Measurements from ENCODE around the gene UNC5A. TPM values are rescaled to one million over a fixed set of nuclear protein-coding genes. Genes with fewer than 3 reads are reported as not detected.

Gene UNC5A
- total RNA-seq, 3 donors from 2014 or later (not counting 1 experiment from before 2014, with no cell fraction given): not detected

- H3K27ac Mint-ChIP-seq: no peak overlapping the region
- H3K4me1 Mint-ChIP-seq: peaks cover 0 to 5% of the 10 kb centered on the region in 2 donors
- H3K27ac ChIP-seq (ENCODE audit: low read length): no peak overlapping the region
- H3K4me1 ChIP-seq (ENCODE audit: control insufficient read depth, insufficient read depth, low read length): no peaks in the 10 kb centered on the region
- intact Hi-C loops (cut with micrococcal nuclease): no loop called here
- H3K27me3 Mint-ChIP-seq (ENCODE audit: low read depth in 2 of 2): peaks cover 12 to 26% of the 10 kb centered on the region in 2 donors
- ATAC-seq (no peak), DNase-seq (peak in 1 of 2 donors; percentile 7)
- H3K27me3 ChIP-seq (ENCODE audit: control insufficient read depth, insufficient read depth, low read length): no peaks in the 10 kb centered on the region
- no peaks in the 10 kb centered on the region for H3K9me3 Mint-ChIP-seq
- WGBS (ENCODE audit: insufficient coverage): 31% methylated on average over 20 of the region's 24 CpGs
- H3K9me3 ChIP-seq (ENCODE audit: control insufficient read depth, insufficient read depth, low read length): no peaks in the 10 kb centered on the region
- H3K4me3 Mint-ChIP-seq: no peak overlapping the region
- no peak overlapping the region for H3K4me3 ChIP-seq (ENCODE audit: low read length)
- TF ChIP-seq, protein P1, sequence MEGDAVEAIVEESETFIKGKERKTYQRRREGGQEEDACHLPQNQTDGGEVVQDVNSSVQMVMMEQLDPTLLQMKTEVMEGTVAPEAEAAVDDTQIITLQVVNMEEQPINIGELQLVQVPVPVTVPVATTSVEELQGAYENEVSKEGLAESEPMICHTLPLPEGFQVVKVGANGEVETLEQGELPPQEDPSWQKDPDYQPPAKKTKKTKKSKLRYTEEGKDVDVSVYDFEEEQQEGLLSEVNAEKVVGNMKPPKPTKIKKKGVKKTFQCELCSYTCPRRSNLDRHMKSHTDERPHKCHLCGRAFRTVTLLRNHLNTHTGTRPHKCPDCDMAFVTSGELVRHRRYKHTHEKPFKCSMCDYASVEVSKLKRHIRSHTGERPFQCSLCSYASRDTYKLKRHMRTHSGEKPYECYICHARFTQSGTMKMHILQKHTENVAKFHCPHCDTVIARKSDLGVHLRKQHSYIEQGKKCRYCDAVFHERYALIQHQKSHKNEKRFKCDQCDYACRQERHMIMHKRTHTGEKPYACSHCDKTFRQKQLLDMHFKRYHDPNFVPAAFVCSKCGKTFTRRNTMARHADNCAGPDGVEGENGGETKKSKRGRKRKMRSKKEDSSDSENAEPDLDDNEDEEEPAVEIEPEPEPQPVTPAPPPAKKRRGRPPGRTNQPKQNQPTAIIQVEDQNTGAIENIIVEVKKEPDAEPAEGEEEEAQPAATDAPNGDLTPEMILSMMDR (IDR thresholded peaks at IDR 0.05): no peak
- no peaks in the 10 kb centered on the region for H3K36me3 Mint-ChIP-seq
- no peaks in the 10 kb centered on the region for H3K36me3 ChIP-seq (ENCODE audit: control insufficient read depth, insufficient read depth, low read length)
These were observed 35.9 kb upstream of the UNC5A start for GRCh38 chr5:176774216-176775171.

DNA sequence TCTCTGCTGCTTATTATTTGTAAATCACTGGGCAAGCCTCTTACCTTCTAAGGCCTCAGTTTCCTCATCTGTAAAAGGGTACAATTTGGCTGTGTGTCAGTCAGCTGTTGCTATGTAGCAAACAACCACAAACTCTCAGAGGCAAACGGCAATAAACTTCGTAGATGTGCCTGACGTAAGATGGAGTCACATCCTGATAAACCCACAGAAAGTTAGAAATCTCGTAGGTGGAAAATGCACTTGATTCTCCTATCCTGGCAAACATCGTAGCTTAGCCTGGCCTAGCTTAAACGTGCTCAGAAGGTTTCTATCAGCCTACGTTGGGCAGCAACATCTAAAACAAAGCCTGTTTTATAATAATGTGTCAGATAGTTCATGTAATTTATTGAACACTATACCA is 35.0 kb upstream of the UNC5A start:
- intact Hi-C loops (cut with micrococcal nuclease): no loop called here
- Mint-ChIP-seq H3K4me1 (peaks cover 0 to 5% of the 10 kb centered on the region in 2 donors), H3K27ac (no peak overlapping the region), H3K27me3 (ENCODE audit: low read depth in 2 of 2) (peaks cover 13 to 23% of the 10 kb centered on the region in 2 donors), H3K4me3 (no peak overlapping the region), H3K36me3 (no peaks in the 10 kb centered on the region), H3K9me3 (no peaks in the 10 kb centered on the region)
- TF ChIP-seq, protein P1 (IDR thresholded peaks at IDR 0.05): no peak
- no peaks in the 10 kb centered on the region for H3K9me3 ChIP-seq (ENCODE audit: control insufficient read depth, insufficient read depth, low read length)
- ATAC-seq (no peak), DNase-seq (no peak)
- WGBS (ENCODE audit: insufficient coverage): 66% methylated on average over 7 of the region's 7 CpGs
- H3K4me1 ChIP-seq (ENCODE audit: control insufficient read depth, insufficient read depth, low read length): no peaks in the 10 kb centered on the region
- no peaks in the 10 kb centered on the region for H3K27me3 ChIP-seq (ENCODE audit: control insufficient read depth, insufficient read depth, low read length)
- H3K4me3 ChIP-seq (ENCODE audit: low read length): no peak overlapping the region
- H3K27ac ChIP-seq (ENCODE audit: low read length): no peak overlapping the region
- H3K36me3 ChIP-seq (ENCODE audit: control insufficient read depth, insufficient read depth, low read length): no peaks in the 10 kb centered on the region

DNA sequence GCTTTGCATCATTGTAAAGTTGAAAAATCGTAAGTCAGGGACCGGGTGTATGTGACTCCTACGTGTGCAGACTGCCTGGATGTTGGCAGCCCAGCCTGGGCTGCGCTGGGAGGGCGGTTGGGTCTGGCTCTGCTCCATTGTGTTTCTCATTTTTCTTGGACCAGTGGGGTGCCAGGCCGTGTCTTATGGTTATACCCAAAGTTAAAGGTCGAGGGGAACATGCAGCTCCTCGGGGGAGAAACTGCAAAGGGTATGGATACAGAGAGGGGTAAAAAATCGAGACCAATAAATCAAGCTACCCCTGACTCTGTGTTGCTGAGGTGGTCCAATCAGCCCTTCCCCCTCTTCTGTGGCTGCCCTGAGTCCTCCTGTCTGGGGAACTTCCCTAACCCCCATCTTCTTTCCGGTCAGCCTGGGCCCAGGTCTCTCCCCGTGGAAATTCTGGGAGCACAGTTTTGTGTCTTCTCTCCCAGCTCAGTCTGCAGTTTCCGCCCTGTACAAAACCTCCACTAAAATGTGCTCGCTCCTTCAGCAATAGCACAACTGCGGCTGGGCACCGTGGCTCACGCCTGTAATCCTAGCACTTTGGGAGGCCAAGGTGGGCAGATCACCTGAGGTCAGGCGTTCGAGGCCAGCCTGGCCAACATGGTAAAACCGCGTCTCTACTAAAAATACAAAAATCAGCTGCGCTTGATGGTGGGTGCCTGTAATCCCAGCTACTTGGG is 34.1 kb upstream of the UNC5A start:
- Mint-ChIP-seq H3K36me3 (no peaks in the 10 kb centered on the region), H3K27me3 (ENCODE audit: low read depth in 2 of 2) (peaks cover 21 to 30% of the 10 kb centered on the region in 2 donors), H3K4me1 (peaks cover 0 to 5% of the 10 kb centered on the region in 2 donors), H3K27ac (no peak overlapping the region), H3K4me3 (no peak overlapping the region), H3K9me3 (no peaks in the 10 kb centered on the region)
- DNase-seq (peak in 1 of 2 donors; percentile 4), ATAC-seq (no peak)
- H3K9me3 ChIP-seq (ENCODE audit: control insufficient read depth, insufficient read depth, low read length): no peaks in the 10 kb centered on the region
- H3K4me1 ChIP-seq (ENCODE audit: control insufficient read depth, insufficient read depth, low read length): no peaks in the 10 kb centered on the region
- intact Hi-C loops (cut with micrococcal nuclease): no loop called here
- no peaks in the 10 kb centered on the region for H3K27me3 ChIP-seq (ENCODE audit: control insufficient read depth, insufficient read depth, low read length)
- no peak overlapping the region for H3K27ac ChIP-seq (ENCODE audit: low read length)
- no peaks in the 10 kb centered on the region for H3K36me3 ChIP-seq (ENCODE audit: control insufficient read depth, insufficient read depth, low read length)
- TF ChIP-seq, protein P1 (IDR thresholded peaks at IDR 0.05): no peak
- 76% methylated on average over 20 of the region's 21 CpGs for WGBS (ENCODE audit: insufficient coverage)
- no peak overlapping the region for H3K4me3 ChIP-seq (ENCODE audit: low read length)

Measured in natural killer cell (primary cell).